Right lung (tissue), 5 donors: ENCODE data around the gene TSGA10IP. TPM values are rescaled to one million over a fixed set of nuclear protein-coding genes. Genes with fewer than 3 reads are reported as not detected.

Source experiments
- DNase-seq, 2 donors: peaks; one replicate each; pipeline ENCODE4 v3.0.0-alpha.2; 2013
- polyA plus RNA-seq, 5 donors: library from polyadenylated mRNA; unstranded; fragments of 120-200 nt; gene quantifications; one replicate each; pipeline versions ENCODE4 v1.2.1 to v1.2.3, GENCODE V29; 2013; ENCODE audit warnings: inconsistent platforms in 1 of 5, low replicate concordance in 1 of 5; ENCODE audit not compliant: insufficient read length in 5 of 5, insufficient read depth in 1 of 5

TSGA10IP gene
- polyA plus RNA-seq, 5 donors = 0.21 to 0.62 (median 0.44) TPM

- no peak for DNase-seq
Observed at GRCh38 chr11:66006134-66006890, 61.0 kb downstream of the TSGA10IP start.

GRCh38 chr11:66006891-66007176, 61.6 kb downstream of the TSGA10IP start:
- no peak for DNase-seq

- DNase-seq = no peak
Observed at GRCh38 chr11:66007201-66007634, 61.9 kb downstream of the TSGA10IP start.

GRCh38 chr11:66008095-66008467, 62.8 kb downstream of the TSGA10IP start:
- DNase-seq = no peak

GRCh38 chr11:66008468-66009101, 63.3 kb downstream of the TSGA10IP start:
- DNase-seq = no peak

Other genes with a start within 250 kb of the TSGA10IP start
- gene KAT5, start 233.2 kb upstream of the TSGA10IP start, polyA plus RNA-seq = 10 to 100 TPM; 52.2 to 68.8 (median 62.9) TPM
- 10 to 100 TPM; 32.4 to 67.8 (median 41.4) TPM for gene RNASEH2C, start 224.7 kb upstream of the TSGA10IP start, polyA plus RNA-seq
- 1 to 10 TPM; 2.2 to 4.2 (median 3.4) TPM for gene AP5B1, start 164.5 kb upstream of the TSGA10IP start, polyA plus RNA-seq
- under 1 TPM; 0.07 to 0.60 (median 0.29) TPM for gene OVOL1, start 158.4 kb upstream of the TSGA10IP start, polyA plus RNA-seq
- gene SNX32, start 111.5 kb upstream of the TSGA10IP start, polyA plus RNA-seq = 1 to 10 TPM; 1.6 to 5.2 (median 3.1) TPM
- gene CFL1, start 87.3 kb upstream of the TSGA10IP start, polyA plus RNA-seq = 100 to 1,000 TPM; 574 to 838 (median 723) TPM
- gene MUS81, start 85.0 kb upstream of the TSGA10IP start, polyA plus RNA-seq = 10 to 100 TPM; 37.0 to 57.3 (median 48.7) TPM
- 100 to 1,000 TPM; 107 to 194 (median 144) TPM for gene EFEMP2, start 72.7 kb upstream of the TSGA10IP start, polyA plus RNA-seq
- 1 to 10 TPM; 2.6 to 6.3 (median 6.1) TPM for gene CTSW, start 65.6 kb upstream of the TSGA10IP start, polyA plus RNA-seq
- 10 to 100 TPM; 72.3 to 87.4 (median 76.5) TPM for gene FIBP, start 57.0 kb upstream of the TSGA10IP start, polyA plus RNA-seq
- 10 to 100 TPM; 10.2 to 37.1 (median 11.4) TPM for gene CCDC85B, start 54.8 kb upstream of the TSGA10IP start, polyA plus RNA-seq
- gene FOSL1, start 45.1 kb upstream of the TSGA10IP start, polyA plus RNA-seq = under 1 TPM in 3 of 5 donors, not detected in 2; 0.12 to 0.19 (median 0.13) TPM
- gene C11orf68, start 26.4 kb upstream of the TSGA10IP start, polyA plus RNA-seq = 10 to 100 TPM; 29.8 to 44.0 (median 38.6) TPM
- 100 to 1,000 TPM in 1 of 5 donors, 10 to 100 TPM in 4; 66.5 to 143 (median 81.8) TPM for gene DRAP1, start 26.1 kb upstream of the TSGA10IP start, polyA plus RNA-seq
- gene SART1, start 16.3 kb downstream of the TSGA10IP start, polyA plus RNA-seq = 10 to 100 TPM; 34.7 to 51.6 (median 40.9) TPM
- 10 to 100 TPM; 25.8 to 28.0 (median 26.7) TPM for gene EIF1AD, start 56.7 kb downstream of the TSGA10IP start, polyA plus RNA-seq
- gene BANF1, start 57.0 kb downstream of the TSGA10IP start, polyA plus RNA-seq = 100 to 1,000 TPM; 200 to 305 (median 225) TPM
- gene CST6, start 66.5 kb downstream of the TSGA10IP start, polyA plus RNA-seq = 1 to 10 TPM in 2 of 5 donors, under 1 TPM in 2, not detected in 1; 0.30 to 1.8 (median 1.1) TPM
- gene CATSPER1, start 81.0 kb downstream of the TSGA10IP start, polyA plus RNA-seq = under 1 TPM in 1 of 5 donors, not detected in 4; 0.11 TPM
- under 1 TPM; 0.18 to 0.24 (median 0.19) TPM for gene GAL3ST3, start 103.7 kb downstream of the TSGA10IP start, polyA plus RNA-seq
- 100 to 1,000 TPM; 168 to 227 (median 205) TPM for gene SF3B2, start 106.9 kb downstream of the TSGA10IP start, polyA plus RNA-seq
- gene PACS1, start 124.8 kb downstream of the TSGA10IP start, polyA plus RNA-seq = 10 to 100 TPM; 44.7 to 57.6 (median 49.0) TPM